Immature natural killer cell (primary cell): Measurements from ENCODE around the gene DDX17. TPM values are rescaled to one million over a fixed set of nuclear protein-coding genes. Genes with fewer than 3 reads are reported as not detected.

Experiments
- DNase-seq, 3 donors: peaks; one replicate each; pipeline ENCODE4 v3.0.0; 2022; ENCODE audit warnings: mixed read lengths in 1 of 3
- H3K27ac Mint-ChIP-seq, 6 donors: one replicate each; pipeline ENCODE4 v1.8.0; 2020; ENCODE audit warnings: mixed read lengths in 6 of 6, mild to moderate bottlenecking in 5 of 6, inconsistent platforms in 4 of 6, moderate library complexity in 3 of 6
- H3K27me3 Mint-ChIP-seq, 3 donors: one replicate each; pipeline ENCODE4 v1.8.0; 2020 to 2021; ENCODE audit warnings: low read depth in 3 of 3, mild to moderate bottlenecking in 3 of 3, mixed read lengths in 3 of 3, moderate library complexity in 3 of 3, inconsistent platforms in 1 of 3
- H3K36me3 Mint-ChIP-seq, 3 donors: one replicate each; pipeline ENCODE4 v1.8.0; 2020; ENCODE audit warnings: mixed read lengths in 3 of 3, inconsistent platforms in 2 of 3, mild to moderate bottlenecking in 2 of 3
- H3K4me1 Mint-ChIP-seq, 2 donors: one replicate each; pipeline ENCODE4 v1.8.0; 2020; ENCODE audit warnings: inconsistent platforms in 2 of 2, mild to moderate bottlenecking in 2 of 2, mixed read lengths in 2 of 2, moderate library complexity in 1 of 2
- H3K4me3 Mint-ChIP-seq, 5 donors: one replicate each; pipeline ENCODE4 v1.8.0; 2020; ENCODE audit warnings: mild to moderate bottlenecking in 5 of 5, mixed read lengths in 5 of 5, inconsistent platforms in 3 of 5, moderate library complexity in 3 of 5
- H3K9me3 Mint-ChIP-seq, 6 donors: one replicate each; pipeline ENCODE4 v1.8.0; 2020; ENCODE audit warnings: mild to moderate bottlenecking in 6 of 6, mixed read lengths in 6 of 6, inconsistent platforms in 4 of 6, moderate library complexity in 3 of 6
- polyA plus RNA-seq, 3 donors: library from polyadenylated mRNA; unstranded; fragments of 300-500 nt; fragmentation: Illumina TruSeq; gene quantifications; one replicate each; pipeline ENCODE4 v1.2.3, GENCODE V29; 2021

Gene DDX17
- polyA plus RNA-seq, 3 donors from 2014 or later = 25.9 to 59.1 (median 26.9) TPM

GRCh38 chr22:38505541-38506117 lies 482 bp downstream of the DDX17 start:
- Mint-ChIP-seq H3K4me1 (peaks cover 65 to 71% of the 10 kb centered on the region in 2 donors), H3K27ac (peak overlapping the region; percentile 99 to 100 (median 100)), H3K4me3 (peak overlapping the region; percentile 98 to 100 (median 99)), H3K9me3 (no peaks in the 10 kb centered on the region), H3K27me3 (peaks cover 10 to 24% (median 23%) of the 10 kb centered on the region in 3 donors), H3K36me3 (peaks cover 8 to 25% (median 13%) of the 10 kb centered on the region in 3 donors)
- DNase-seq = peak in 1 of 3 donors; percentile 67

DNA sequence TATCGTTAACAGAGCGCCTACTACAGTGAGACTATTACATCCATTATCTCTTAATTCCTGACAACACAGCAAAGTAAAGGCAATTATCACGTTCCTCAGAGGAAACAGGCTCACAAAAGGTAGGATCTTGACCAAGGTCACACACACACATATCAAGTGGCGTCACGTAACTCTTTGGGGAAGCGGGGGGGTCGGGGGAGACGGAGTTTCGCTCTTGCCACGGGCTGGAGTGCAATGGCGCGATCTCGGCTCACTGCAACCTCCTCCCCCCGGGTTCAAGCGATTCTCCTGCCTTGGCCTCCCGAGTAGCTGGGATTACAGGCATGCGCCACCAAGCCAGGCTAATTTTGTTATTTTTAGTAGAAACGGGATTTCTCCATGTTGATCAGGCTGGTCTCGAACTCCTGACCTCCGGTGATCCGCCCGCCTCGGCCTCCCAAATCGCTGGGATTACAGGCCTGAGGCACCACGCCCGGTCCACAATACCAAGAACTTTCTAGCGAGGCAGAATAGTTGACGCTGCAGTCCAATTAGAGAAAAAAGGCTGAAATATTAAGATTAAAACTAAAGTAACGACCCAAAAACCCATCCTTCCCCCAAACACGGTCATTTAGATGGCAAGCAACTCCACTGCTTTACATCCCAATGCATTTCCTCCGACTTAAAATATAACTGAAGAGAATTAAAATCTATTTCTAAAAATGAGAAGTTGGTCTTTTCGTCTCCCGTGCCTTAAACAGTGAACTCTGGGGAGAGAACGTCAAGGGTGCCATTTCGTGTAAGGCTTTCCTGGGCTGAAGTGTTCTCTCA lies 1.2 kb downstream of the DDX17 start:
- Mint-ChIP-seq H3K9me3 (no peaks in the 10 kb centered on the region), H3K27me3 (peaks cover 10 to 24% (median 23%) of the 10 kb centered on the region in 3 donors), H3K36me3 (peaks cover 8 to 28% (median 13%) of the 10 kb centered on the region in 3 donors), H3K27ac (peak overlapping the region; percentile 93 to 100 (median 98)), H3K4me1 (peaks cover 67 to 71% of the 10 kb centered on the region in 2 donors), H3K4me3 (peak overlapping the region; percentile 91 to 99 (median 96))
- peak; percentile 61 to 66 (median 64) for DNase-seq

- Mint-ChIP-seq H3K27ac (peak overlapping the region; percentile 90 to 100 (median 98)), H3K4me3 (peak overlapping the region; percentile 91 to 99 (median 96)), H3K4me1 (peaks cover 67 to 83% of the 10 kb centered on the region in 2 donors), H3K27me3 (peaks cover 10 to 24% (median 19%) of the 10 kb centered on the region in 3 donors), H3K9me3 (no peaks in the 10 kb centered on the region), H3K36me3 (peaks cover 15 to 40% (median 19%) of the 10 kb centered on the region in 3 donors)
- no peak for DNase-seq
These were observed 3.1 kb downstream of the DDX17 start for GRCh38 chr22:38503021-38503420.

GRCh38 chr22:38501797-38502672 lies 4.1 kb downstream of the DDX17 start:
- no peak for DNase-seq
- H3K4me1 Mint-ChIP-seq = peaks cover 69 to 79% of the 10 kb centered on the region in 2 donors
- H3K36me3 Mint-ChIP-seq = peaks cover 15 to 44% (median 23%) of the 10 kb centered on the region in 3 donors
- peak overlapping the region; percentile 84 to 100 (median 90) for H3K27ac Mint-ChIP-seq
- no peaks in the 10 kb centered on the region for H3K9me3 Mint-ChIP-seq
- H3K4me3 Mint-ChIP-seq = peak overlapping the region; percentile 91 to 99 (median 96)
- peaks cover 10 to 24% (median 19%) of the 10 kb centered on the region in 3 donors for H3K27me3 Mint-ChIP-seq

GRCh38 chr22:38497869-38498268 lies 8.2 kb downstream of the DDX17 start:
- no peak for DNase-seq
- H3K4me1 Mint-ChIP-seq = peaks cover 53 to 74% of the 10 kb centered on the region in 2 donors
- H3K9me3 Mint-ChIP-seq = no peaks in the 10 kb centered on the region
- H3K27ac Mint-ChIP-seq = peak overlapping the region in 2 of 6 donors; percentile 12 to 30
- peaks cover 14 to 59% (median 41%) of the 10 kb centered on the region in 3 donors for H3K36me3 Mint-ChIP-seq
- H3K4me3 Mint-ChIP-seq = no peak overlapping the region
- no peaks in the 10 kb centered on the region for H3K27me3 Mint-ChIP-seq

DNA sequence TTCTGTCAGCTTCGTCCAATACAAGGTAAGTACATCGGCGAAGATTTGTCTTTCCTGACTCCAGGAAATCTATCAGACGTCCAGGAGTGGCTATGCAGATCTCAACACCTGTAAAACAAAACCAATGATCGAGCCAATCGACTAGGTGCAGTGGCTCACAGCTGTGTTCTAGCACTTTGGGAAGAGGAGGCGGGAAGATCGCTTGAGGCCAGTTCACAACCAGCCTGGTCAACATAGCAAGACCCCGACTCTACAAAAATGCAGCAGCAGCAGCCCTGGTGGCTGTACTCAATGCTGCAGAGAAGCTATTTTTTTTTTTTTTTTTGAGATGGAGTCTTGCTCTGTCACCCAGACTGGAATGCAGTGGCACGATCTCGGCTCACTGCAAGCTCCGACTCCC lies 11.2 kb downstream of the DDX17 start:
- Mint-ChIP-seq H3K9me3 (no peaks in the 10 kb centered on the region), H3K4me1 (peaks cover 31 to 59% of the 10 kb centered on the region in 2 donors), H3K4me3 (no peak overlapping the region), H3K36me3 (peaks cover 14 to 61% (median 44%) of the 10 kb centered on the region in 3 donors), H3K27me3 (peaks cover 0 to 2% (median 0%) of the 10 kb centered on the region in 3 donors), H3K27ac (peak overlapping the region; percentile 39 to 75 (median 56))
- DNase-seq = no peak

- no peak for DNase-seq
- Mint-ChIP-seq H3K27me3 (peaks cover 0 to 2% (median 2%) of the 10 kb centered on the region in 3 donors), H3K27ac (peak overlapping the region; percentile 39 to 75 (median 56)), H3K4me1 (peaks cover 29 to 61% of the 10 kb centered on the region in 2 donors), H3K9me3 (no peaks in the 10 kb centered on the region), H3K4me3 (no peak overlapping the region), H3K36me3 (peaks cover 16 to 64% (median 46%) of the 10 kb centered on the region in 3 donors)
These were observed 11.6 kb downstream of the DDX17 start for GRCh38 chr22:38494498-38494897.

DNA sequence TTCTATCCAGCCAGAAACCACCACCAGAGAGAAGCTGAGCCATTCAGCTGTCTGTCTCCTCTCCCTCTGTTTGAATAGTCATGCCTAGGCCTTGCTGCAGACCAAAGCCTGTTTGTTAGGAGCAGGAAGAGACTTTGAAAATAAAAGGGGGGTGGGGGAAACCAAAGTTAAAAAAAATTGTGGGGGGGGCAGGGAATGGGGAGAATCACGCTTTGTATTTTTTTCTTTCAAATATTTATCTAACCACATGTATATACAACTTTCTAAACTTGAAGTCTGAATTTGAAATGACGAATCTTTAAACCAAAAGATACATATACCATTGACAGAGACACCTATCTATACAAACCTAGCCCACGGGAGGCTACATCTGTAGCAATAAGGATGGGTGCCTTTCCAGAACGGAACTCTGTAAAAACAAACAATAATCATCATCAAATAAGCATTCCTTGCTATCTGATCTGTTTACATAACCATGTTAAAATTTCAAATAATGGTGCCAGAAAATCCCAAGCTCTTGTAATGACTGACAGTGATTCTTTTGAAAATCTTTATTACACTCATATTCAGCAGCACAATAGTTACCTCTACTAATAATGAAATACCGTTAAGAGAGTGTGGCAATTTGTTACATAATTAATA lies 14.3 kb downstream of the DDX17 start:
- Mint-ChIP-seq H3K4me1 (peaks cover 25 to 58% of the 10 kb centered on the region in 2 donors), H3K36me3 (peaks cover 13 to 68% (median 47%) of the 10 kb centered on the region in 3 donors), H3K9me3 (no peaks in the 10 kb centered on the region)

GRCh38 chr22:38490915-38491314 lies 15.2 kb downstream of the DDX17 start:
- Mint-ChIP-seq H3K36me3 (peaks cover 13 to 72% (median 52%) of the 10 kb centered on the region in 3 donors), H3K4me1 (peaks cover 25 to 60% of the 10 kb centered on the region in 2 donors), H3K27me3 (peaks cover 2 to 3% (median 2%) of the 10 kb centered on the region in 3 donors), H3K9me3 (no peaks in the 10 kb centered on the region), H3K27ac (peak overlapping the region in 4 of 6 donors; percentile 57 to 79 (median 76)), H3K4me3 (no peak overlapping the region)
- no peak for DNase-seq

More for the DNA sequence above, 14.3 kb downstream of the DDX17 start:
- Mint-ChIP-seq H3K27ac (peak overlapping the region in 3 of 6 donors; percentile 36 to 61 (median 53)), H3K27me3 (peaks cover 0 to 2% (median 2%) of the 10 kb centered on the region in 3 donors), H3K4me3 (no peak overlapping the region)
- DNase-seq = no peak

GRCh38 chr22:38490475-38490874 lies 15.6 kb downstream of the DDX17 start:
- H3K4me3 Mint-ChIP-seq = no peak overlapping the region
- H3K4me1 Mint-ChIP-seq = peaks cover 25 to 58% of the 10 kb centered on the region in 2 donors

DNA sequence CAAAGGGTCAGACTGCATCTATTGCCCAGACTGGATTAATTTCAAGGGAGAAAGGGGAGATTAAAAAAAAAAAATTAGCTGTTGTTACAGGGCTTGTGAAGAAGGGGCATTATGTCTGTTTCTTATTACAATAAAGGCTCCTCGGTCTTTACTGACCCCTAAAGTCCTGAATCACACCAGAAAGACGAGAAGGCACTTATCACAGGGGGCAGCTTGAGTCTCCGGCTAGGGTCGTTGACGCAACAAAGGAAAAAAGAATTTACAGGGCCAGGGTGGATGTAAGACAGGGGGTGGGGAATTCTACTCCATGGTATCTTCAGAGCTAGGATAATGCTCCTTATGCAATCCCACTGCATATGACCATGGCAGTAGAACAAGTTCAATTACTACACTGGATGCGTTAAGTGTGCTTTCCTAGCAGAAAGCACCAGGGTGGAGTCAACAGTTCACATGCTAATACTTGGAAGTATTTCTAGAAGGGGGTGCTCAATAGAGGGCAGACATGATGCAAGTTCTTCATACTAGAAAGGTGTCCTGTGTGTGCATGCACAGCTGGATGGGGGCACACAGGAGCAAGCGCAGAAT lies 16.5 kb downstream of the DDX17 start:
- Mint-ChIP-seq H3K27ac (peak overlapping the region in 4 of 6 donors; percentile 22 to 76 (median 50)), H3K9me3 (no peaks in the 10 kb centered on the region), H3K4me1 (peaks cover 22 to 52% of the 10 kb centered on the region in 2 donors), H3K36me3 (peaks cover 17 to 74% (median 53%) of the 10 kb centered on the region in 3 donors), H3K4me3 (no peak overlapping the region), H3K27me3 (peaks cover 2 to 3% (median 2%) of the 10 kb centered on the region in 3 donors)
- DNase-seq = no peak

More at GRCh38 chr22:38490475-38490874, 15.6 kb downstream of the DDX17 start:
- no peaks in the 10 kb centered on the region for H3K9me3 Mint-ChIP-seq
- peaks cover 13 to 73% (median 56%) of the 10 kb centered on the region in 3 donors for H3K36me3 Mint-ChIP-seq
- H3K27me3 Mint-ChIP-seq = peaks cover 2 to 3% (median 2%) of the 10 kb centered on the region in 3 donors
- H3K27ac Mint-ChIP-seq = peak overlapping the region in 4 of 6 donors; percentile 57 to 79 (median 76)
- DNase-seq = no peak

- no peak for DNase-seq
- Mint-ChIP-seq H3K36me3 (peaks cover 15 to 73% (median 52%) of the 10 kb centered on the region in 3 donors), H3K27ac (peak overlapping the region in 2 of 6 donors; percentile 22 to 65)
These were observed 17.0 kb downstream of the DDX17 start for GRCh38 chr22:38489142-38489541.

More at GRCh38 chr22:38489142-38489541, 17.0 kb downstream of the DDX17 start:
- Mint-ChIP-seq H3K27me3 (peaks cover 2 to 5% (median 4%) of the 10 kb centered on the region in 3 donors), H3K4me3 (no peak overlapping the region), H3K4me1 (peaks cover 18 to 47% of the 10 kb centered on the region in 2 donors), H3K9me3 (no peaks in the 10 kb centered on the region)
